Erythroblast (primary cell): ENCODE results near the gene DENND2A.

Source experiments
- GATA1 ChIP-seq: IDR thresholded peaks from 2 replicates; pipeline ENCODE4 v1.6.1; 2011; ENCODE audit warnings: low read depth, mild to moderate bottlenecking, control low read depth, low read length, moderate library complexity
- POLR2A ChIP-seq: IDR thresholded peaks from 2 replicates; pipeline ENCODE4 v1.6.1; 2011; ENCODE audit warnings: mild to moderate bottlenecking, low read length

DNA sequence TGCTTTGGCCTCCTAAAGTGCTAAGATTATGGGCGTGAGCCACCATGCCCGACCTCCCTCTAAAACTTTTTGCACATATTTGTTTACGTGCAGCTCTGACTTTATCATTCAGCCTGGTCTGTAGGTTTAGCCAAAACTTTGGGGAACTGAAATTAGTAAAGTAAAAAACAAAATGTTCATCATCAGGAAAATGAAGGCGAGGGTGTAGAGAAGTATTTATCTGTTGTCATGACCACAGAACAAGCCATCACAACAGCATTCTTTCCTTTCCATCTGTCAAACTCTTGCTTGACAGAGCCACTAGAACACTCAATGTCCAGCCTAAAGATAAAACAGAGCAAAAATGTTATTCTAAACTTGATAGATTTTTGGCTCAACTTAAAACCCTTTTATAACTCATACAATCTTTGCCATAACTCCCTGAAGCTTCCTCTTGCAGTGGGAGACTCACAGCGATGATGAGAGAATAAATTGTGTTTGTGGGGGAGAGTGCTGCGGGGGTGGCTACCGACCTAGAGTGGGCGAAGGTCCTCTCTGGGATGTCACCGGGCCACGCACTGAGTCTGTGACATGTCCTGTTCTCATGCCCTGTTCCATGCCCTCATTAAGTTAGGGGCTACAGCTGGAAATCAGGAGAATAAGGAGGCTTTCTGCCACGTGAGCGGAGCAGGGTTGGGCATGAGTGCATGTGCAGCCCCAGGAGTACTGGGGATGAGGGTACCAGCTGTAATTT, 102.7 kb downstream of the DENND2A start:
- TF ChIP-seq POLR2A (no peak), GATA1 (no peak)
